GM12878 (cell line): ENCODE measurements around the gene PTCD1. TPM values are rescaled to one million over a fixed set of nuclear protein-coding genes. Genes with fewer than 3 reads are reported as not detected.

ENCODE experiments used
- ATAC-seq: fragments of 200-7000 bp; cut with Tn5 transposase; 3 replicates; pipeline ENCODE4 v1.9.1; 2020; ENCODE audit warnings: mild to moderate bottlenecking, moderate library complexity
- BruUV-seq: library from RNA; stranded (reverse); fragments of 400-500 nt; replicated peaks from 2 replicates; lab custom pipeline; 2021; lab: Mats Ljungman, UMichigan
- CTCF ChIA-PET: fragments of 300-600 bp; sonication (Branson Sonifier 250); formaldehyde crosslinking; extraction: SDS; loops from one replicate; lab custom pipeline; 2021; ENCODE audit warnings: inconsistent platforms; lab: Yijun Ruan, JAX
- POLR2A ChIA-PET: fragments of 350-600 bp; formaldehyde crosslinking; extraction: SDS; loops from one replicate; lab custom pipeline; 2021; ENCODE audit warnings: inconsistent platforms; lab: Charles Lee
- RAD21 ChIA-PET: fragments of 300-600 bp; sonication (Branson Sonifier 250); formaldehyde crosslinking; loops from one replicate; lab custom pipeline; 2023; ENCODE audit warnings: antibody characterized with exemption; ENCODE audit not compliant: unreplicated experiment; lab: Charles Lee
- SMC1A ChIA-PET: fragments of 300-600 bp; sonication (Branson Sonifier 250); formaldehyde crosslinking; loops from one replicate; lab custom pipeline; 2023; ENCODE audit not compliant: unreplicated experiment, uncharacterized antibody; lab: Charles Lee
- DNase-seq: peaks from one replicate; pipeline ENCODE4 v3.0.0-alpha.2; 2011; ENCODE audit warnings: low read depth, low spot score
- FAIRE-seq: peaks from 3 replicates; lab custom pipeline; 2011; peaks lifted over from hg19 to GRCh38; lab: Jason Lieb, UNC
- H2AFZ ChIP-seq: 2 replicates; pipeline ENCODE4 v1.6.0; 2011; ENCODE audit warnings: low read depth, low read length, control low read depth; ENCODE audit not compliant: control insufficient read depth
- H3K27ac ChIP-seq: 2 replicates; pipeline ENCODE4 v1.5.1; 2011; ENCODE audit warnings: control low read depth; ENCODE audit not compliant: control insufficient read depth, insufficient read depth
- H3K27me3 ChIP-seq, 2 experiments: replicated peaks in 1 of 2; 2 replicates each; pipeline versions ENCODE4 v1.6.0 to v1.6.1; 2011; ENCODE audit warnings: low read length in 1 of 2; ENCODE audit not compliant: control insufficient read depth in 2 of 2, insufficient read depth in 2 of 2
- H3K36me3 ChIP-seq, 2 experiments: 2 replicates each; pipeline ENCODE4 v1.5.1; 2011; ENCODE audit warnings: low read length in 1 of 2; ENCODE audit not compliant: control insufficient read depth in 2 of 2, insufficient read depth in 2 of 2
- H3K4me1 ChIP-seq: 2 replicates; pipeline ENCODE4 v1.6.1; 2011; ENCODE audit warnings: mild to moderate bottlenecking, low read length, moderate library complexity, mixed read lengths; ENCODE audit not compliant: control insufficient read depth, insufficient read depth
- H3K4me2 ChIP-seq: 2 replicates; pipeline ENCODE4 v1.6.0; 2011; ENCODE audit warnings: control low read depth; ENCODE audit not compliant: control insufficient read depth, insufficient read depth
- H3K4me3 ChIP-seq: fragments of 200-600 bp; sonication (generic); 2 replicates; pipeline ENCODE4 v1.5.1; 2016
- H3K79me2 ChIP-seq: 2 replicates; pipeline ENCODE4 v1.6.0; 2011; ENCODE audit warnings: low read length; ENCODE audit not compliant: control insufficient read depth, insufficient read depth
- H3K9ac ChIP-seq: 2 replicates; pipeline ENCODE4 v1.8.0; 2011; ENCODE audit warnings: low read length, control low read depth, mixed read lengths; ENCODE audit not compliant: control insufficient read depth, insufficient read depth
- H3K9me3 ChIP-seq: replicated peaks from 3 replicates; pipeline ENCODE4 v1.5.1; 2011; ENCODE audit warnings: mild to moderate bottlenecking, low read length; ENCODE audit not compliant: control insufficient read depth, insufficient read depth
- H4K20me1 ChIP-seq: 2 replicates; pipeline ENCODE4 v1.6.0; 2011; ENCODE audit not compliant: control insufficient read depth, insufficient read depth
- ASH2L ChIP-seq: fragments of 300-600, 200-600 bp; sonication (generic); IDR thresholded peaks from 2 replicates; pipeline ENCODE4 v1.6.1; 2017; ENCODE audit warnings: low read depth, mild to moderate bottlenecking, borderline replicate concordance
- CHD2 ChIP-seq: IDR thresholded peaks from 2 replicates; pipeline ENCODE4 v1.6.1; 2011; ENCODE audit warnings: low read depth, low read length, improper control_type of control experiment, borderline replicate concordance
- HSF1 ChIP-seq: fragments of 150-350 bp; IDR thresholded peaks from 2 replicates; pipeline ENCODE4 v1.6.1; 2014; ENCODE audit warnings: mild to moderate bottlenecking, low read depth, low read length
- IKZF1 ChIP-seq: fragments of 450-650 bp; conservative IDR thresholded peaks from 2 replicates; pipeline ENCODE4 v1.6.1; 2017; ENCODE audit warnings: antibody characterized with exemption, mild to moderate bottlenecking
- LARP7 ChIP-seq: fragments of 450-650 bp; IDR thresholded peaks from 2 replicates; pipeline ENCODE4 v1.6.1; 2017; ENCODE audit warnings: mild to moderate bottlenecking
- NR2C2 ChIP-seq: IDR thresholded peaks from 2 replicates; pipeline ENCODE4 v1.6.1; 2011; ENCODE audit warnings: borderline replicate concordance, low read depth; ENCODE audit not compliant: control insufficient read depth, insufficient read length
- NR2F1 ChIP-seq: fragments of 450-650 bp; conservative IDR thresholded peaks from 2 replicates; pipeline ENCODE4 v1.6.1; 2017; ENCODE audit warnings: mild to moderate bottlenecking
- POLR2A ChIP-seq: IDR thresholded peaks from 2 replicates; pipeline ENCODE4 v1.6.1; 2011; ENCODE audit warnings: low read depth, mild to moderate bottlenecking, low read length
- SUPT20H ChIP-seq: IDR thresholded peaks from 2 replicates; pipeline ENCODE4 v1.6.1; 2011; ENCODE audit warnings: low read depth, mild to moderate bottlenecking, low read length, moderate library complexity, borderline replicate concordance; ENCODE audit not compliant: control insufficient read depth
- TBL1XR1 ChIP-seq: IDR thresholded peaks from 2 replicates; pipeline ENCODE4 v1.6.1; 2012; ENCODE audit warnings: low read depth, low read length, improper control_type of control experiment
- WGBS: methylation state at CpG from one replicate; pipeline ENCODE4 v1.1.6; 2016; ENCODE audit warnings: low lambda C conversion rate; ENCODE audit not compliant: insufficient replicate concordance, insufficient coverage; ENCODE audit errors: missing lambda C conversion rate; 5-methylcytosine and 5-hydroxymethylcytosine counted together
- in situ Hi-C: fragments of 300-500 bp; cut with MboI; formaldehyde crosslinking; loops from 9 replicates; pipeline ENCODE4 v1.14.3; 2018; ENCODE audit warnings: mixed read lengths
- intact Hi-C: fragments of 100-400 bp; cut with micrococcal nuclease; formaldehyde crosslinking; loops from one replicate; pipeline ENCODE4 v1.14.2; 2022; ENCODE audit not compliant: unreplicated experiment
- polyA plus RNA-seq, 11 experiments: library from polyadenylated mRNA; depleted of rRNA in 4 of 11; unstranded in 6 of 11; stranded (reverse) in 5 of 11; fragments of >200 nt; fragmentation: Nextera tagmentation in 4 of 11; fragmentation: Illumina TruSeq in 1 of 11; extraction: Ambion mirVana in 4 of 11; extraction: Trizol in 1 of 11; gene quantifications; 1 replicate in 1 of 11; 2 replicates in 10 of 11; pipeline versions ENCODE4 v1.2.1 to v1.2.3, GENCODE V29; 2011 to 2016; ENCODE audit warnings: inconsistent platforms in 2 of 11, missing spikeins in 2 of 11, low read depth in 1 of 11
- total RNA-seq, 4 experiments: library from RNA; depleted of rRNA in 3 of 4; stranded (reverse); fragments of >200 nt in 3 of 4; fragmentation: Illumina TruSeq in 1 of 4; extraction: Trizol in 1 of 4; gene quantifications; 2 replicates each; pipeline versions ENCODE4 v1.2.1 to v1.2.3, GENCODE V29; 2013 to 2021

The PTCD1 gene
- total and polyA plus RNA-seq, 10 of the 15 experiments (the other 5 are each of a cell fraction or from before 2014, with no cell fraction given) = 0.26 to 9.7 (median 5.0) TPM

GRCh38 chr7:99369767-99370391, 68.7 kb downstream of the PTCD1 start:
- no peaks in the 10 kb centered on the region for H4K20me1 ChIP-seq
- no peak overlapping the region for H3K4me3 ChIP-seq
- no peaks in the 10 kb centered on the region for H3K27me3 ChIP-seq
- H3K9me3 ChIP-seq = no peaks in the 10 kb centered on the region
- TF ChIP-seq TBL1XR1 = no peak
- TF ChIP-seq NR2F1 = no peak
- no peak for TF ChIP-seq ASH2L
- no peak for TF ChIP-seq LARP7
- H3K9ac ChIP-seq = no peak overlapping the region
- no peak overlapping the region for H3K27ac ChIP-seq
- in situ Hi-C loops = no loop called here
- ChIA-PET RAD21 (no interaction called here), SMC1A (interaction anchor here (1.0 to 1.5 kb wide), 2 partner anchors 11 to 17 kb away, joined by 3 read pairs; no protein-coding TSS in a partner anchor), CTCF (no interaction called here), POLR2A (no interaction called here)
- DNase-seq (no peak), FAIRE-seq (no peak), ATAC-seq (no peak)
- no peaks in the 10 kb centered on the region for H3K4me1 ChIP-seq
- no peak overlapping the region for H3K4me2 ChIP-seq
- intact Hi-C loops = loop anchor here (5.0 kb wide), 1 partner anchor 37 kb away; the partner anchor contains the start of genes BUD31 and PDAP1
- H2AFZ ChIP-seq = no peak overlapping the region
- 77% methylated on average over 8 of the region's 9 CpGs for WGBS
- BruUV-seq = no TSS peak
- H3K79me2 ChIP-seq = peaks cover 4% of the 10 kb centered on the region
- peaks cover 9 to 13% of the 10 kb centered on the region in 2 experiments; a peak in 3 of 4 replicates for H3K36me3 ChIP-seq

- ATAC-seq (no peak), FAIRE-seq (no peak), DNase-seq (no peak)
- CTCF ChIA-PET = interaction anchor here (1.0 kb wide), 1 partner anchor 18 kb away, joined by 3 read pairs; no protein-coding TSS in a partner anchor
- no peaks in the 10 kb centered on the region for H3K27me3 ChIP-seq
- H3K4me2 ChIP-seq = no peak overlapping the region
- intact Hi-C loops = no loop called here
- TF ChIP-seq IKZF1 = no peak
- no peak for TF ChIP-seq SUPT20H
- no peak for TF ChIP-seq HSF1
- no peak for TF ChIP-seq CHD2
- no peak for TF ChIP-seq NR2C2
- no peak for TF ChIP-seq POLR2A
- 94% methylated on average over 13 of the region's 13 CpGs for WGBS
- no peaks in the 10 kb centered on the region for H3K4me1 ChIP-seq
- no TSS peak for BruUV-seq
- in situ Hi-C loops = no loop called here
- no peaks in the 10 kb centered on the region for H3K79me2 ChIP-seq
- no peak overlapping the region for H3K9ac ChIP-seq
- SMC1A ChIA-PET = interaction anchor here (1.5 kb wide), 1 partner anchor 12 kb away, joined by 3 read pairs; no protein-coding TSS in a partner anchor
- RAD21 ChIA-PET = no interaction called here
- no peaks in the 10 kb centered on the region for H3K9me3 ChIP-seq
- H3K27ac ChIP-seq = no peak overlapping the region
- no peak overlapping the region for H3K4me3 ChIP-seq
- no peak overlapping the region for H2AFZ ChIP-seq
- POLR2A ChIA-PET = interaction anchor here (1.0 kb wide), 1 partner anchor 26 kb away, joined by 8 read pairs; no protein-coding TSS in a partner anchor
- H4K20me1 ChIP-seq = no peaks in the 10 kb centered on the region
- H3K36me3 ChIP-seq = peaks cover 12 to 18% of the 10 kb centered on the region in 2 experiments; a peak in 3 of 4 replicates
Observed at GRCh38 chr7:99368750-99369389, 69.7 kb downstream of the PTCD1 start.
